Activated naive CD8-positive, alpha-beta T cell treated with anti-CD3 and anti-CD28 coated beads for 36 hours (primary cell): ENCODE data around the gene SCFD2. TPM values are rescaled to one million over a fixed set of nuclear protein-coding genes. Genes with fewer than 3 reads are reported as not detected.
"Not testable (repeated sequence)": the region's sequence is repeated elsewhere in the genome, so short reads cannot be mapped to it uniquely, and the experiment has no call there.

Experiments used
- DNase-seq: peaks from one replicate; pipeline ENCODE4 v3.0.0; 2021
- H3K27ac Mint-ChIP-seq: one replicate; pipeline ENCODE4 v1.8.0; 2022; ENCODE audit warnings: mild to moderate bottlenecking, moderate library complexity, mixed read lengths
- H3K27me3 Mint-ChIP-seq: one replicate; pipeline ENCODE4 v1.8.0; 2022; ENCODE audit warnings: mild to moderate bottlenecking, mixed read lengths
- H3K36me3 Mint-ChIP-seq: one replicate; pipeline ENCODE4 v1.8.0; 2021; ENCODE audit warnings: mild to moderate bottlenecking, mixed read lengths
- H3K4me1 Mint-ChIP-seq: one replicate; pipeline ENCODE4 v1.8.0; 2021; ENCODE audit warnings: mixed read lengths
- H3K4me3 Mint-ChIP-seq: one replicate; pipeline ENCODE4 v1.8.0; 2022; ENCODE audit warnings: mild to moderate bottlenecking, moderate library complexity, mixed read lengths
- H3K9me3 Mint-ChIP-seq: one replicate; pipeline ENCODE4 v1.8.0; 2022; ENCODE audit warnings: mixed read lengths
- total RNA-seq, 2 experiments: library from RNA; stranded (reverse); gene quantifications; one replicate each; pipeline ENCODE4 v1.2.3, GENCODE V29; 2021

Gene SCFD2
- total RNA-seq, 2 experiments from 2014 or later, result 21.9 to 23.7 TPM

DNA sequence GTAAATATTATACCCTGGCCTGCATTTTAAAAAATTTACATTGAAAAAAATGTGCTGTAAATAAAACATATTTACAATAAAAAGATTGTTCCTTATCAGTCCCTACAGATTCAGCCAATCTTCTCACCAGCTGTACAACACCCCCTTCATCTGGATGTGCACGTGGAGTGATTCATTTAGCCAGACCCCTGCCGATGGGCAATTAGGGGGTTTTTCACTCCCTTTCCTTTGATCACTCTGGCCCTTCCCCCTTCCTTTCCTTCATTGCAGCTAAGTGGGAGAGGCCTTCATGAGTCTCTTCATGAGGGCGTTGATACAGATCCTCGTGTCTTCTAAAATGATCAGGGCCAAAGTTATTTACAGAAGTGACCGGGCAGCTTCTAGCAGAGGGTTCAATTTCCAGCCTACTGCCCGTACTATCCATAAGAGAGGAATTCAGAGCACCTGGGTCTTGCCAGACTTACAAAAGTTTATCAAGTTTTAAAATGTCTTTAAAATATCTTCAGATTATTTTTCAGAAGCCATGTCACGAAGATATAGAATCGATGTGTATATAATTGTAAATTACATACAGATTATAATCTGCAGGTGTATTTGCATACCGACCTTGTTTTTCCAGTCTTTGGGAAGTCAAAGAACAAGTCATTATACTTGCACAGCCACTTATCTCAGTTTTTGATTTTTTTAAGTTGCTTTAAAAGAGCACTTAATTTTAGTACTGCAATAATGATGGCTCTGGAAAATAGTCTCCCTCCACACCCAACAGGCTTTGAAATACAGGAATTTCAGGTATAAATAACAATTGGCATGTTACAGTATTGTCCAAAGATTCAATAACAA is 525.1 kb downstream of the SCFD2 start:
- no peak for DNase-seq
- Mint-ChIP-seq H3K36me3 (no peaks in the 10 kb centered on the region), H3K27me3 (no peaks in the 10 kb centered on the region), H3K27ac (no peak overlapping the region), H3K4me3 (no peak overlapping the region), H3K9me3 (no peaks in the 10 kb centered on the region), H3K4me1 (no peaks in the 10 kb centered on the region)

DNA sequence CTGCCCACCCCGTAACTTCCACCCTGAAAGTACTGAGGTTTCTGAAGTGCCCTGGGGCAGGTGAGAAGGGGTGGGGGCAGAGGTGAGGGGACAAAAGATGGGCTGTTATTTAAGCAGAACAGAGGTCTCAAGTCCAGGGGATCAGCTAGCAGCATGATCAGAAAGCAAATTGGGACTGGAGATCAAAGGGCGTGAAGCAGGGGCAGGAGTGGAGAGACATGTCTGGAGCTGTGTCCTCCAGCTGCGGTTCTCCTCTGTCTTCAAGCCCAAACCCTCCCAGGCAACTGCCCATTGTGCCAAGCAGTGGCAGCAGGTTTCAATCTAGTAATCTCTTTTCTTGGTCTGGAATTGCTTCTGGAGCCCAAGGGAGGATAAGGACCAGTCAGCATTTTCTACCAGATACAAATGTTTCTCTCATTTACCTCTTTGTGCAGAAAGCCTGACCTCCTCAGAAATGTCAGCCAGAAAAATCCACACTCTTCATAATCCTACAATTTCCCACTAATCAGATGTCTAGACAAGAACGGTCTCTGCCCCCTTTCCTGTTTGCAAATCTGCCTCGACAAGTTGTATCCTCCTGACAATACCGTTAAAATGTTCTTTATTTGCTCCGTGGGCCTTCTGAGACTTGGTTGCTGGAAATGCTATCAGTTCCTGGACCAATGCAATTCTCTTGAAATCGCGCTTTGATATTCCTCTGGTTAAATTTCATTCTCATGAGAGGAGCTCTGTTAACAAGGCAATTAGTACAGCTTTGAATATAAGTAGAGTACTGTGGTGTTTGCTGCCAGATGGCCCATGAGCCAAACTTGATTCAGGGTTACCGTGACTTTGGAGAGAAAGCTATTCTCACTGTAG is 526.9 kb downstream of the SCFD2 start:
- no peaks in the 10 kb centered on the region for H3K4me1 Mint-ChIP-seq
- no peaks in the 10 kb centered on the region for H3K27me3 Mint-ChIP-seq
- H3K36me3 Mint-ChIP-seq, result no peaks in the 10 kb centered on the region
- no peak for DNase-seq
- no peaks in the 10 kb centered on the region for H3K9me3 Mint-ChIP-seq
- H3K4me3 Mint-ChIP-seq, result no peak overlapping the region
- no peak overlapping the region for H3K27ac Mint-ChIP-seq

DNA sequence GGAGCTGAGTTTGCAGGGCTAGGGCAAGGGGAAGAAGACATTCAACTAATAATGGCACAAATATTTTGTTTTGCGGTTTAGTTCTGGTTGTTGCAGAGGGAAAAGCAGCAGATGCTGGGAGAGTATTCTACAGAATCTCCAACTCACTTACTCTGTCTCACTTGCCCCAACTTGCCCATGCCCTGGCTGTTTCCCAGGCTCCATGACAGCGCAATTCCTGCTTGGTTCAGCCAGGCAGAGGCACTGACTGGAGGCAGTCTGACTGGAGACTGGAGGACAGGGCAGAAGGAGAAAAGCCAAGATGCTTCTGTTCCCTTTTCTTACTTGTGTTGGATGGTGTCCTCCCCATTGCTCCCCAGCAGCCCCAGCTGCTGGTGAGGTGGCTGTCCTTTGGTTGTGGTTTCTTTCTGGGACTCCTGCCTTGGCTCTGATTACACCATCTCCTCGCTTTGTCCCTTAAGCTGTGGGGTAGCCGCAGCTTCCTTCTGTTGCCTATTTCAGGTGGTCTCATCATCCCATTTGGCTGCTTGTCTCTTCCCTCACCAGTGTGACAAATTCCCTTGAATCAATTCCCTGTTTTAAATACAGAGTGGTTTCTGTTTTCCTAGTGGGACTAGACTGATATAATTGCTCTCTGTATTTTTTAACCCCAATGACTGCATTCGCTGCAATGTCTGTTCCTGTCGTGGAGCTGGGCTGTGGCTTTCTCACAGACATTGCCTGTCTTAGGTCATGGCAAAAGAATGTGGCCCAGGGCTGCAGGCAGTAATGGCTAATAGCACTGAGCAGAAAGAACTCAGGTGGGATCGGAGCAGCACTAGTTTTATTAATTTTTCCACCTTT is 527.9 kb downstream of the SCFD2 start:
- Mint-ChIP-seq H3K4me3 (no peak overlapping the region), H3K27ac (no peak overlapping the region), H3K36me3 (no peaks in the 10 kb centered on the region), H3K27me3 (no peaks in the 10 kb centered on the region), H3K9me3 (no peaks in the 10 kb centered on the region), H3K4me1 (no peaks in the 10 kb centered on the region)
- no peak for DNase-seq

DNA sequence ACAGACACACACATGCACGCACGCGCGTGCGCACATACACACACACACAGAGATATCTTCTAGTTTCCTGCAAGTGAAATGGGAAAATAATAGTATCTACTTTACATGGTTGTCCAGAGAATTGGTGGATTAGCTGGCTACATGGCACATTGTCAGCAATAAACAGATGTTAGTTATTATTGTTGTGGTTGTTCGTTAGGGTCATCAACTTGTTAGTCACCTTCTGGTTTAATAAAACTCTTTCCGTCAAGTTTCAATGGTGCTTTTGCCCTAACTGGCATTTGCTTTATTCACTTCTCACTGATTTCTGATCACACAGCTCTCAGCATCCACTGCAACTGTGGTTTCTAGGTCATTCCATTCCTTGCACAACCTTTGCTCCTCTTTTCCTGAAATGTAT is 529.2 kb downstream of the SCFD2 start:
- Mint-ChIP-seq H3K36me3 (no peaks in the 10 kb centered on the region), H3K27me3 (peaks cover 5% of the 10 kb centered on the region), H3K9me3 (no peaks in the 10 kb centered on the region), H3K4me1 (no peaks in the 10 kb centered on the region), H3K27ac (no peak overlapping the region), H3K4me3 (no peak overlapping the region)
- no peak for DNase-seq

DNA sequence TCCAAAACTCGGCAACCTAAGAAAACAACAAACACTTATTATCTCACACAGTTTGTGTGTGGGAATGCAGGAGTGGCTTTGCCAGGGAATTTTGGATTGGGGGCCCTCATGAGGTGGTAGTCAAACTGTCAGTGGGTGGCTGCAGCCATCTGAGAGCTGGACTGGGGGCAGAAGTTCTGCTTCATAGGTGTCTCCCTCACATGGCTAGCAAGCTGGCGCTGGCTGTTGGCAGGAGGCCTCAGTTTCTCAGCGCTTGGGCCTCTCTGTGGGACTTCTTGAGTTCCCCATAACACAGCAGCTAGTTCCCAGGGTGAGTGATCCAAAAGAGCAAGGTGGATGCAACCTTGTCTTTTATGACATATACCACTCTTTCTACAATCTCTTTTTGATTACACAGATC is 529.7 kb downstream of the SCFD2 start:
- Mint-ChIP-seq H3K27ac (no peak overlapping the region), H3K4me3 (no peak overlapping the region), H3K4me1 (no peaks in the 10 kb centered on the region), H3K27me3 (peaks cover 5% of the 10 kb centered on the region), H3K36me3 (no peaks in the 10 kb centered on the region), H3K9me3 (no peaks in the 10 kb centered on the region)
- no peak for DNase-seq

DNA sequence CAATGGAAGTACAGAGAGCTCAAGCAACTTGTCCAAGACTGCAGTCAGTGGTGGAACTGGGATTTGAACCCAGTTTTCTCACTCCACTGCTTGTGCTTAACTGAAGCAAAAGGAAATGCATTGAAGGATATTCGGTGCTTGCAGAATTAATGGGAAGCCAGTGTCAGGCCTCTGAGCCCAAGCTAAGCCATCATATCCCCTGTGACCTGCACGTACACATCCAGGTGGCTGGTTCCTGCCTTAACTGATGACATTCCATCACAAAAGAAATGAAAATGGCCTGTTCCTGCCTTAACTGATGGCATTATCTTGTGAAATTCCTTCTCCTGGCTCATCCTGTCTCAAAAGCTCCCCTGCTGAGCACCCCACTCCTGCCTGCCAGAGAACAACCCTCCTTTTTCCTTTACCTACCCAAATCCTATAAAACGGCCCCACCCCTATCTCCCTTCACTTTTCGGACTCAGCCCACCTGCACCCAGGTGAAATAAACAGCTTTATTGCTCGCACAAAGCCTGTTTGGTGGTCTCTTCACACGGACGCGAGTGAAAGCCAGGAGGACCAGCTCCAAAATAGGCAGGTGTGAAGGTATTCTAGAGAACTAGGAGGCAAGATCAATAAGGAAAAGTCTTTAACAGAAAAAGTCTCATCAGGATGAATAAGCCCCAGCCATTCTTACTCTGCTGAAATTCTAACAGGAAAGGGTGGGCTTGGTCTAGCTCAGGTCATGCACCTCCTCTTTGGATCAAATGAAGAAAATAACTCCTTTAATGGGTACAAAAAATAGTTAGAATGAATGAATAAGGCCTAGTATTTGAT is 531.0 kb downstream of the SCFD2 start:
- H3K27me3 Mint-ChIP-seq, H3K9me3 Mint-ChIP-seq, H3K4me3 Mint-ChIP-seq, H3K4me1 Mint-ChIP-seq, H3K36me3 Mint-ChIP-seq, H3K27ac Mint-ChIP-seq, DNase-seq: not testable (repeated sequence)

DNA sequence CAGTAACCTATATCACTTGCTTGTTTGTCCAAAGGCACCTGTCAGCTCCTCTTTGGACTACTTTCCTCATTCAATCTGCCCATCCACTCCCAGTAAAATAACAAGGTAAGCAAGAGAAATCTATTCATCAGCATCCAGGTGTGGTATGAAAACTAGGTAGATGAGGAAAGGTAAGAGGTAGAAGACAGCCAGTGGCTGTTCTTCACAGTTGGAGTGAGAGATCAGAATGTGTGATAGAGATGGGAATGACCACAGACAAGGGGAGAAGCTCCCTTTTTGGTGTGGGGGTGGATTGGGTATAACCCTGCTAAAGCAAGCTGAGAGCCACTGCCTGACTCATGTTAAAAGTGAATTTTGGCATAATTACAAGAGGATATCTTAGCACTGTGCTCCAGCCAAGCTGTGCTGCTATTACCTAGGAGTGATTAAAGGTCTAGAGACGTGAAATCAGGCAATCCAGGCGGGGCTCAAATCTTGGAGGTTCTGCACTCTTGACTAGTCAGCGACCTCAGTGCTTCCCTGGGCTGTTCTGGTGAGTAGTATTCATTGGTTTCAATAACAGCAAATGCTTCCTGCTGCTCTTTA is 531.8 kb downstream of the SCFD2 start:
- no peaks in the 10 kb centered on the region for H3K36me3 Mint-ChIP-seq
- H3K4me1 Mint-ChIP-seq, result no peaks in the 10 kb centered on the region
- no peak overlapping the region for H3K27ac Mint-ChIP-seq
- no peak for DNase-seq
- H3K9me3 Mint-ChIP-seq, result no peaks in the 10 kb centered on the region
- H3K4me3 Mint-ChIP-seq, result no peak overlapping the region
- peaks cover 5% of the 10 kb centered on the region for H3K27me3 Mint-ChIP-seq

DNA sequence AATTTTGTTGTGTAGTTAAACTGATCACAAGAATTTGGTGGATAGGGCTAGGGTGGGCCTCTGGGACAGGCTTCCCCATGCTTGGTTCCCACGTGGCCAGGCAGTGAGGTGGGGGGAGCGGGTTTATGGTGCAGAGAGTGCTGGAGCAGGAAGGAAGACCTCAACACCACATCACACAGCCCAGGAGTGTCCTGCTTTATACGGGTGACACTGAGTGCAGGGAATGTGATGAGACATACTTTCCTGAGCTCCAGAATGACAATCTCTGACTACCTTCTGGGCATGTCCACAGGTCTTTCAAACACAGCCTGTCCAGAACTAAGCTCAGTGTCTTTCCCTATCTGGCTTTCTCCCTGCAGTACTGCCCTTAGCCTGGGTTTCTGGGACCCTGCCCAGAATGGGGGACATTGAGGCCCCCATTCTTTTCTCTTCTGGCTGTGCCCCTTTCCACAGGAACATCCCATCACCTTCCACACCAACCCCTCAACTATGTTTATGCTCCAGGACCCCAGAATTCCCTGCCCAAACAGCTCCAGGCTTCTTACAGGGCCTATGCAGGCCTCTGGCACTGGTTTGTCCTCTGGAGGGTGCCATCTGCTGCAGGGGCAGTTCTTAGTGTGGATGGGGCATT is 540.3 kb downstream of the SCFD2 start:
- Mint-ChIP-seq H3K4me1 (peaks cover 27% of the 10 kb centered on the region), H3K27me3 (no peaks in the 10 kb centered on the region), H3K27ac (no peak overlapping the region), H3K4me3 (no peak overlapping the region), H3K36me3 (peaks cover 2% of the 10 kb centered on the region), H3K9me3 (peaks cover 2% of the 10 kb centered on the region)
- no peak for DNase-seq

DNA sequence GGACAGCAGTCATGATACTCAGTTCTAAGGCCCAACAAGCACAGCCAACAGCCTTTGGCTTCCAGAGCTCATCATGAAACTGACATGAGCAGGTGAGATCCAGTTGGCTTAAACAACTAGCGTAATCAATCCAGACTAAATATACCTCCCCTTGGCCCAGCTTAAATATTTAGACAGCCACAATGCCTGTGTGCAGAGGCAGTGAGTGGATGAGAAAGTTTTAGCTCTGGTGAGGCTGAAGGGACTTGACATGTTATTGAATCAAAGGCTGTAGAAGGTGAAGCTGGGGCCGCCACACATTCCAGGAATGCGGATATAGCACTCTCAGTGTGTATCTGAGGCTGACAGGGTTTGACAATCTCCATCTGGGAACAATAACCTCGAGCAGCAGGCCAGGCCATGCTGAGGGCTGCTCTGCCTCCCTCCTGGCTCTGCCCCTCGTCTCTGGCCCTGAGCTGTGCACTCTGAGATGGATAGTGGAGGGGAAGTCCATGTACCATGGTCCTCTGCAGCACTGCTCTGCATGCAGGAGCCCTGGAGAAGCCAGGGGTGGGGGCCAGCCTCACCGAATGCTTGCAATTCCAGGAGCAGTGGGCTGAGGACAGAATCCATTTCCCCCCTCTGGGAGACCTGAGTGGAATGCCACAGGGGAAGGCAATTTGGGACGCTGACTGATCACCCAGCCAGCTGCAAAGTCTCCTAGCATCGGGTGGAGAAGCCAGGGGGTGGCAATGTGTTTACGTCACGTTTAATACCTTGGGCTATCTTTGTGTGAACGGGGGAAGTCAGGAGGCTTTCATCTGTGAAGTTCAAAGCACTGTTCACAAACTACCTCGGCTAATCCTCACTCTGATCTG is 541.0 kb downstream of the SCFD2 start:
- Mint-ChIP-seq H3K4me3 (no peak overlapping the region), H3K36me3 (peaks cover 2% of the 10 kb centered on the region), H3K9me3 (peaks cover 2% of the 10 kb centered on the region), H3K4me1 (peaks cover 27% of the 10 kb centered on the region), H3K27ac (no peak overlapping the region), H3K27me3 (no peaks in the 10 kb centered on the region)
- DNase-seq, result no peak

DNA sequence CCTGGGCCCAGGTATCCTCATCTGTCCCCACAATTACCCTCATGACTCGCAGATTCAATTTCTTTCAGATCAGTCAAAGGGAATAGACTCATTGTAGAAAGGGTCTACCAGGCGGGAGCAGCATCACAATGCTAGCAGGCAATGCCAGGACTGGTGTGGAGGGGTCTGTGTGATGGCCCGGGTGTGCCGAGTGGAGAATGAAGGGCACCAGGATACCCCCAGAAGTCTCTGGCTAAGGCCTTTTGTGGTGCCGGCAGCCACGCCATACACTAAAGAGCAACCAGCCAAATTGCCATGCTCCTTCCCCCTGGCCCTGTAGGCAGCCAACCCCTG is 541.6 kb downstream of the SCFD2 start:
- peaks cover 27% of the 10 kb centered on the region for H3K4me1 Mint-ChIP-seq
- peaks cover 2% of the 10 kb centered on the region for H3K36me3 Mint-ChIP-seq
- H3K27me3 Mint-ChIP-seq, result no peaks in the 10 kb centered on the region
- H3K9me3 Mint-ChIP-seq, result peaks cover 2% of the 10 kb centered on the region
- no peak overlapping the region for H3K27ac Mint-ChIP-seq
- no peak for DNase-seq
- no peak overlapping the region for H3K4me3 Mint-ChIP-seq

DNA sequence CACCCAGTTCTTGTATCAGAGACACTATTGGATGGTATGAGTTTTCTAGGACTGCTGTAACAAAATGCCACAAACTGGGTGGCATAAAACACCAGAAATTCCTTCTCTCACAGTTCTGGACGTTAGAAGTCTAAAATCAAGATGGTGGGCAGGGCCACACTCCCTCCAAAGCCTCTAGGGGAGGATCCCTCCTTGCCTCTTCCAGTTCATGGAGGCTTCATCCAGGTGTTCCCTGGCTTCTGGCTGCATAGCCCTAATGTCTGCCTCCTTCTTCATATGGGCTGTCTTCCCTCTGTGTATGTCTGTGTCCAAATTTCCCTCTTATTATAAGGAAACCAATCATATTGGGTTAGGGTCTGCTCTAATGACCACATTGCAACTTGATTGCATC is 542.2 kb downstream of the SCFD2 start:
- peak overlapping the region; percentile 66 for H3K27ac Mint-ChIP-seq
- no peak overlapping the region for H3K4me3 Mint-ChIP-seq
- no peaks in the 10 kb centered on the region for H3K27me3 Mint-ChIP-seq
- H3K36me3 Mint-ChIP-seq, result peaks cover 2% of the 10 kb centered on the region
- H3K9me3 Mint-ChIP-seq, result peaks cover 2% of the 10 kb centered on the region
- DNase-seq, result no peak
- H3K4me1 Mint-ChIP-seq, result peaks cover 27% of the 10 kb centered on the region
